Endothelial cell of umbilical vein (primary cell): ENCODE results near the gene ZCCHC14.
"Not testable (repeated sequence)": the region's sequence is repeated elsewhere in the genome, so short reads cannot be mapped to it uniquely, and the experiment has no call there.

Experiments used
- FOS ChIP-seq: IDR thresholded peaks from 2 replicates; pipeline ENCODE4 v1.6.1; 2011; ENCODE audit warnings: mild to moderate bottlenecking, low read length, moderate library complexity, borderline replicate concordance; ENCODE audit not compliant: insufficient read depth
- JUN ChIP-seq: IDR thresholded peaks from 2 replicates; pipeline ENCODE4 v1.6.1; 2011; ENCODE audit warnings: borderline replicate concordance, low read depth; ENCODE audit not compliant: insufficient read length, insufficient read depth
- MYC ChIP-seq: IDR thresholded peaks from one replicate; pipeline ENCODE4 v1.6.1; 2011; ENCODE audit warnings: mild to moderate bottlenecking, low read depth, low read length
- POLR2A ChIP-seq: IDR thresholded peaks from 2 replicates; pipeline ENCODE4 v1.6.1; 2012; ENCODE audit warnings: low read depth, mild to moderate bottlenecking, control low read depth, low read length
- TF ChIP-seq, protein P1 (sequence below), 2 donors: IDR thresholded peaks; 1 replicate in 1 of 2; 2 replicates in 1 of 2; pipeline ENCODE4 v1.5.1; 2011; ENCODE audit warnings: low read length in 2 of 2, mild to moderate bottlenecking in 2 of 2, moderate library complexity in 2 of 2, control low read depth in 1 of 2, inconsistent platforms in 1 of 2, low read depth in 1 of 2; ENCODE audit not compliant: insufficient read depth in 1 of 2; ENCODE audit errors: extremely low read depth in 1 of 2
- TF ChIP-seq, protein P2 (sequence below): IDR thresholded peaks from 2 replicates; pipeline ENCODE4 v1.6.1; 2011; ENCODE audit not compliant: insufficient read depth, insufficient read length

DNA sequence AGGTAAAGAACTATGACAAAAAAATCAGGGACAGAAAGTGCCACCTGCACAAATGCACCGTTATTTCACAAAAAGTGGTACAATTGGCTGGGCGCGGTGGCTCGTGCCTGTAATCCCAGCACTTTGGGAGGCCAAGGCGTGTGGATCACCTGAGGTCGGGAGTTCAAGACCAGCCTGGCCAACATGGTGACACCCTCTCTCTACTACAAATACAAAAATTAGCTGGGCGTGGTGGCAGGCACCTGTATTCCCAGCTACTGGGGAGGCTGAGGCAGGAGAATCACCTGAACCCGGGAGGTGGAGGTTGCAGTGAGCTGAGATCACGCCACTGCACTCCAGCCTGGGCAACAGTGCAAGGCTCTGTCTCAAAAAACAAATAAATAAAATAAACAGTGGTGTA, 102.9 kb downstream of the ZCCHC14 start:
- TF ChIP-seq, protein P1, sequence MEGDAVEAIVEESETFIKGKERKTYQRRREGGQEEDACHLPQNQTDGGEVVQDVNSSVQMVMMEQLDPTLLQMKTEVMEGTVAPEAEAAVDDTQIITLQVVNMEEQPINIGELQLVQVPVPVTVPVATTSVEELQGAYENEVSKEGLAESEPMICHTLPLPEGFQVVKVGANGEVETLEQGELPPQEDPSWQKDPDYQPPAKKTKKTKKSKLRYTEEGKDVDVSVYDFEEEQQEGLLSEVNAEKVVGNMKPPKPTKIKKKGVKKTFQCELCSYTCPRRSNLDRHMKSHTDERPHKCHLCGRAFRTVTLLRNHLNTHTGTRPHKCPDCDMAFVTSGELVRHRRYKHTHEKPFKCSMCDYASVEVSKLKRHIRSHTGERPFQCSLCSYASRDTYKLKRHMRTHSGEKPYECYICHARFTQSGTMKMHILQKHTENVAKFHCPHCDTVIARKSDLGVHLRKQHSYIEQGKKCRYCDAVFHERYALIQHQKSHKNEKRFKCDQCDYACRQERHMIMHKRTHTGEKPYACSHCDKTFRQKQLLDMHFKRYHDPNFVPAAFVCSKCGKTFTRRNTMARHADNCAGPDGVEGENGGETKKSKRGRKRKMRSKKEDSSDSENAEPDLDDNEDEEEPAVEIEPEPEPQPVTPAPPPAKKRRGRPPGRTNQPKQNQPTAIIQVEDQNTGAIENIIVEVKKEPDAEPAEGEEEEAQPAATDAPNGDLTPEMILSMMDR (IDR thresholded peaks at IDR 0.05; ENCODE audit: extremely low read depth in 1 of 2, insufficient read depth in 1 of 2, low read depth in 1 of 2, low read length in 2 of 2), result not testable (repeated sequence)
- TF ChIP-seq JUN, POLR2A, FOS, MYC: not testable (repeated sequence)
- TF ChIP-seq, protein P2, sequence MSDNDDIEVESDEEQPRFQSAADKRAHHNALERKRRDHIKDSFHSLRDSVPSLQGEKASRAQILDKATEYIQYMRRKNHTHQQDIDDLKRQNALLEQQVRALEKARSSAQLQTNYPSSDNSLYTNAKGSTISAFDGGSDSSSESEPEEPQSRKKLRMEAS, result not testable (repeated sequence)
